ENCODE data around the gene BRD7. TPM values are rescaled to one million over a fixed set of nuclear protein-coding genes. Genes with fewer than 3 reads are reported as not detected.

The BRD7 gene
- total RNA-seq, 2 experiments from 2014 or later: 76.2 to 93.4 TPM

GRCh38 chr16:50290856-50291255 lies 77.9 kb downstream of the BRD7 start:
- H3K4me1 Mint-ChIP-seq (ENCODE audit: low read depth): peaks cover 20% of the 10 kb centered on the region
- no peak for TF ChIP-seq CTCF (IDR thresholded peaks at IDR 0.05)
- peaks cover 43% of the 10 kb centered on the region for H3K36me3 Mint-ChIP-seq (ENCODE audit: low read depth)
- CTCF ChIA-PET: no interaction called here
- intact Hi-C loops (cut with micrococcal nuclease): no loop called here
- no peak overlapping the region for H3K27ac Mint-ChIP-seq
- DNase-seq (no peak), ATAC-seq (no peak)
- no peaks in the 10 kb centered on the region for H3K27me3 Mint-ChIP-seq
- H3K4me3 Mint-ChIP-seq: no peak overlapping the region
- H3K9me3 Mint-ChIP-seq: no peaks in the 10 kb centered on the region
- POLR2A ChIA-PET: interaction anchor here (0.7 to 19.3 kb wide), 3 partner anchors 23 to 68 kb away, joined by 3 to 215 read pairs (median 3); partner anchors contain the start of gene ADCY7

GRCh38 chr16:50289950-50290764 lies 78.6 kb downstream of the BRD7 start:
- TF ChIP-seq CTCF (IDR thresholded peaks at IDR 0.05): no peak
- no peaks in the 10 kb centered on the region for H3K27me3 Mint-ChIP-seq
- ChIA-PET POLR2A (interaction anchor here (1.3 to 19.3 kb wide), 2 partner anchors 22 to 25 kb away, joined by 3 to 215 read pairs; partner anchors contain the start of gene ADCY7), CTCF (no interaction called here)
- peaks cover 2% of the 10 kb centered on the region for H3K9me3 Mint-ChIP-seq
- peaks cover 22% of the 10 kb centered on the region for H3K4me1 Mint-ChIP-seq (ENCODE audit: low read depth)
- no peak overlapping the region for H3K4me3 Mint-ChIP-seq
- no peak for DNase-seq
- H3K27ac Mint-ChIP-seq: peak overlapping the region; percentile 10
- intact Hi-C loops (cut with micrococcal nuclease): loop anchor here (10.0 kb wide), 1 partner anchor 75 kb away; no protein-coding TSS in a partner anchor
- no peak for ATAC-seq
- peaks cover 42% of the 10 kb centered on the region for H3K36me3 Mint-ChIP-seq (ENCODE audit: low read depth)

GRCh38 chr16:50288920-50289319 lies 79.9 kb downstream of the BRD7 start:
- intact Hi-C loops (cut with micrococcal nuclease): loop anchor here (10.0 kb wide), 1 partner anchor 74 kb away; no protein-coding TSS in a partner anchor
- TF ChIP-seq CTCF (IDR thresholded peaks at IDR 0.05): no peak
- peaks cover 37% of the 10 kb centered on the region for H3K36me3 Mint-ChIP-seq (ENCODE audit: low read depth)
- DNase-seq (no peak), ATAC-seq (no peak)
- peak overlapping the region; percentile 77 for H3K27ac Mint-ChIP-seq
- ChIA-PET CTCF (no interaction called here), POLR2A (interaction anchor here (19.3 kb wide), 1 partner anchor 21 kb away, joined by 215 read pairs; the partner anchor contains the start of gene ADCY7)
- H3K4me3 Mint-ChIP-seq: no peak overlapping the region
- H3K4me1 Mint-ChIP-seq (ENCODE audit: low read depth): peaks cover 30% of the 10 kb centered on the region
- peaks cover 2% of the 10 kb centered on the region for H3K9me3 Mint-ChIP-seq
- H3K27me3 Mint-ChIP-seq: no peaks in the 10 kb centered on the region

GRCh38 chr16:50288026-50288425 lies 80.8 kb downstream of the BRD7 start:
- no peak overlapping the region for H3K27ac Mint-ChIP-seq
- peaks cover 2% of the 10 kb centered on the region for H3K9me3 Mint-ChIP-seq
- no peak for ATAC-seq
- ChIA-PET CTCF (no interaction called here), POLR2A (interaction anchor here (19.3 kb wide), 1 partner anchor 20 kb away, joined by 215 read pairs; the partner anchor contains the start of gene ADCY7)
- peaks cover 39% of the 10 kb centered on the region for H3K4me1 Mint-ChIP-seq (ENCODE audit: low read depth)
- H3K27me3 Mint-ChIP-seq: no peaks in the 10 kb centered on the region
- no peak for TF ChIP-seq CTCF (IDR thresholded peaks at IDR 0.05)
- DNase-seq: no peak
- intact Hi-C loops (cut with micrococcal nuclease): loop anchor here (10.0 kb wide), 1 partner anchor 73 kb away; no protein-coding TSS in a partner anchor
- H3K36me3 Mint-ChIP-seq (ENCODE audit: low read depth): peaks cover 34% of the 10 kb centered on the region
- no peak overlapping the region for H3K4me3 Mint-ChIP-seq

GRCh38 chr16:50286681-50287080 lies 82.1 kb downstream of the BRD7 start:
- Mint-ChIP-seq H3K4me3 (no peak overlapping the region), H3K27ac (peak overlapping the region; percentile 9), H3K9me3 (peaks cover 2% of the 10 kb centered on the region), H3K36me3 (ENCODE audit: low read depth) (peaks cover 34% of the 10 kb centered on the region), H3K4me1 (ENCODE audit: low read depth) (peaks cover 51% of the 10 kb centered on the region), H3K27me3 (no peaks in the 10 kb centered on the region)
- ATAC-seq (no peak), DNase-seq (no peak)
- CTCF ChIA-PET: interaction anchor here (1.2 to 1.5 kb wide), 5 partner anchors 9 to 68 kb away, joined by 3 to 4 read pairs (median 3); no protein-coding TSS in a partner anchor
- intact Hi-C loops (cut with micrococcal nuclease): loop anchor here (10.0 kb wide), 1 partner anchor 72 kb away; no protein-coding TSS in a partner anchor
- TF ChIP-seq CTCF (IDR thresholded peaks at IDR 0.05): no peak
- POLR2A ChIA-PET: interaction anchor here (19.3 kb wide), 1 partner anchor 19 kb away, joined by 215 read pairs; the partner anchor contains the start of gene ADCY7
